ENCODE results near the gene ACOX3.

The ACOX3 gene

DNA sequence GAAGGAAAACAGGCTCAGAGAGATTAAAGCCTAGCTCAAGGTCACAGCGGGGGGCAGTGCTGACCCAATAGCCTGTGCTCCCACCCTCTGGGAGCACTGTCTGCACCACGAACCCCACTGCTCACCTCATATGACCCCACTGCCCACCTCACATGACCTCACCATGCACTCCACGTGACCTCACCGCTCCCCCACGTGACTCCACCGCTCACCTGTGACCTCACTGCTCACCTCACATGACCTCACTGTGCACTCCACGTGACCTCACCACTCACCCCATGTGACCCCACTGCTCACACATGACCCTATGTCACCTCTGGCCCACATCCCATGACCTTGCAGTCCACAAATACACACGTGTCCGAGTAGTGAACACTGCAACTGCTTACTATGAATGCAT, 55.4 kb downstream of the ACOX3 start:
- no peak for DNase-seq

DNA sequence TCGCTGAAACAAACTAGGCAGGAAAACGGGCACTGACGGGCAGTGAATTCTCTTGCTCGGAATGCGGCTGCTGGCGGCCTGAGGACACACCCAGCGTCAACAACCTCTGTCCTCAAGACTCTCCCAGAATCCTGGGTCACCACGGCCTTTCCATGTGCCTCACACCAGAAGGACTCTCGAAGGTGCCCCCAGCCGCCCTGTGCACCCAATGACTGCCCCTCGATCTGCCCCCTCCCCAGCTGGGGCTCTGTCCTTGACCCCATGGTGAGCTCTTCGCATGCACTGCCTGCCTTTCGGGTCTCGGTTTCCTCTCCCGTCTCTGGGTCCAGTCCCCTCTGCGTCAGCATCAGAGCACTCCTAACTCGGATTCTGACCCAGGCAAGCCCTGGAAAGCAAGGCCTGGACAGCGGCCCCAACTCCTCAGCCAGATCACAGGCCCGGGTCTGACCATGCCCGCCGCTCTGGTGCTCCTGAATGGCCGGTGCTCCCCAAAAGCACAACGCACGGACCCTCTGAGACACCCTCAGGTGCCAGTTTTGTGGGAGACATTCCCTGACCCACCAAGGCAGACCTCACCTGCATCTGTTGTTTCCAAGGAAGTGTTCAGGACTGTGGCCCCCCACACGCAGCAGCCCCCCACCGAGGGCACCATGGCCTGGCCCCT, 56.0 kb downstream of the ACOX3 start:
- no peak for DNase-seq

DNA sequence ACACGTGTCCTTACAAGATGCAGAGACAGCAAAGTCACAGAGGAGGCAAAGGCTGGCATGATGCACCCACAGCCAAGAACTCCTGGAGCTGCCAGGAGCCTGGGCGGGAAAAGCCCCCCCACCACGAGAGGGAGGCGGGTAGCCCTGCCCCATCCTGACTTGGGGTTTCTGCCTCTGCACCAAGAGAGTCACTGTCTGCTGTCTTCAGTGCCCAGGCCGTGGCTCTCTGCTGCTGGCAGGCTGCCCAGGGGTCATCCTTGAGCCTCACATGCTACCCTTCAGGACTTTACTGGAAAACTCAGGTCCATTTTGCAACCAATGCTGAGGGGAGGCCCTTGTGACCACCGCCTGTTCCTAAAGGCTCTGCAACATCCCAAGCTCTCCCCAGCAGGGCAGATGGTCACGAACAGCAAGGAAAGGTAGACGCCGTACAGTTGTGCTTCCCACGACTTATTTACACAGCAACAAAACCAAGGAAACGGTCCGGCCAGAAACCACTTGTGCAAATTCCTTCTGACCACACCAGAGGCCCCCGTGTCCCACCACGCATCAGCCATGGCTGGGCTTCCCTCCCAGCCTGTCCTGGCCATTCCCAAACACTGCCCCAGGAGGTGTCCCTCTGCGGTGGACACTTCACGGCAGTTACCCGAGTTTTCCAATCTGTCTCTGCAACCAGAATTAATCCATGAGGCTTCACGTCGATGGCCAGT, 56.9 kb downstream of the ACOX3 start:
- no peak for DNase-seq

DNA sequence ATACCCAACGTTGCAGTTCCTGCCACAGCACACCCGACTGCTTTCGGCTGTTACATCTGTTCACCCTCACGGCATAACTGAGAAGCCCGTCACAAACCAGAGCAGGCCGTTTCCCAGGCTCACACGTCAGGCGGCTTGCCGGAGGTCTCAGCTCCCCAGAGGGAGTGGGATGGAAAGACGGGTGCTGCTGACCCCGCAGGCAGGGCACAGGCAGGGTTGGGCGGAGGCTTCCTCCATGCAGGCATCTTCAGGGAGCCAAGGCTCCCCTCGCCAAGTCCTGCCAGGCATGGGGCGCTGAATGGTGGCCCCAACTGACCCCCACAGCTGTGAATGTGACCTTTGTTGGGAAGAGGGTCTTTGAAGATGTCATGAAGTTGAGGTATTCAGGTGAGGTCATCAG, 57.5 kb downstream of the ACOX3 start:
- DNase-seq, result no peak

DNA sequence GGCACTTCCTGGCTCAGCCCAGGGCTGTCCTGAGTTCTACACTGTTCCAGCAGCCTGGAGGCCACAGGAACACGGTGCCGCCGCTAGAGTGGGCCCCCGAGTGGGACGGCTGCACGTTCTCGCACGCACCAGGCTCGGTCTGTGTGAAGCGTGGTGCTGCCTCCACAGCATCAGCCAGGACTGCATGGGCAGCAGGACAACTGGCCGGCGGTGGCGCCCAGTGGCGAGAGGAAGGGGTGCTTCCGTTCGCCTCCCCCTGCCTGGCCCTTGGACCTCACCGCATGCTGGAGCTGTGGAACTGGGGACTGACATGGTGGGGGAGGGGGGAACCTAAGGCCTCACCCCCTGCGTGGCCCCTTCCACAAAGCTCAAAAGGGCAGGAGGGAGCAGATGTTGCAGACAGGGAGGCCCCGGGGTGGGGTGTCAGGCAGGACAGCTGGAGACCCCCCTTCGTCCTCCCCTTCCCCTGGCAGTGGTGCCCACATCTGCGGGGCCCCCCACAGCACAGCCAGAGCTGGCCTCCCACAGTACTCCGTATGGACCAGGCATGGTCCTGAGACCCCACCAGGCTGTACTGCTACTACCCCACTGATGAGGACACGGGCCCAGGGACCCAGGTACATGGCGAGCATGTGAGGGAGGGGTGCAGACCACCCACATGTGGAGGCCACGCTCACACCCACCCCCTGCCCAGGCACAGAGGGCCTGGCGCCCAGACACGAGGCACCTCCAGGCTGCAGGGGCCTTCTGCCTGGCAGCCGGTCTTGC, 58.5 kb downstream of the ACOX3 start:
- no peak for DNase-seq

DNA sequence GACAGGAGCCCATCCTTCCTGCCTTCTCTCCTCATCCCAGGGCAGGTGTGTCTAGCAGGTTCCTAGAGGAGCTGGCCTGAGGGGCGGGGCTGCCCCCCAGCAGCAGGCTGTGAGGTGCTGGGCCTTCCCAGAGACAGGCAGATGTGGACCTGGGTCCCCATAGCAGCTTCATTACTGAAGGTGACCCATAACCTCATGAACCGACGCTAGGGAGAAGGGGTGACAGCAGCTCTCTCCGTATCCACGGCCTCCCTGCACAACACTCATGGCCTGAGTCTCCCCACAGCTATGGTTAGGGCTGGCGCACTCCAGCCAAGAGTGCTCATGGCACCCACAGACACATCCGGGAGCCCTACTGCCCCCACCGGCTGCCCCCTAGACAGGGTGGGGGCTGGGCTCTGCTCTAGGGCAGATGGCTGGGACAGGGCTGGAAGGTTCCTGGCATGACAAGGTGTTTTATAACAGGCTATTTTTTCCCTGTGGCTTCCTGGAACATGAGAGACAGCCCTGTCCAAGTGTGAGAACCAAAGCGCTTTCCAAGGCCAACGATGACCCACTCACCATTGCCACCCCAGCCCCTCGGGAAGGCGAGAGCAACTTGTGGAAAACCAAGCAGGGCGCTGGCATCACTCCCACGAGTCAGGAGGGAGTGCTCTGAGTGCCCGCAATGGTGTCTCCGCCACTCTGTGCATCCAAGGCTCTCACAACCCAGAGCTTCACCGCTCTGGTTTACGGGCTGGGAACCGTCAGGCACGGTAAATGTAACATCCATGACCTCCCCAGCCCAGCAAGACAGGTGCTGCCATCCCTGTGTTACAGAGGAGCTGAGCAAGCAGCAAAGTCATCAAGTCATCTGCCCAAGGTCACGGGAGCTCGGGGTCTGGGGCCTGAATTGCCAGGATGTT, 59.8 kb downstream of the ACOX3 start:
- no peak for DNase-seq

DNA sequence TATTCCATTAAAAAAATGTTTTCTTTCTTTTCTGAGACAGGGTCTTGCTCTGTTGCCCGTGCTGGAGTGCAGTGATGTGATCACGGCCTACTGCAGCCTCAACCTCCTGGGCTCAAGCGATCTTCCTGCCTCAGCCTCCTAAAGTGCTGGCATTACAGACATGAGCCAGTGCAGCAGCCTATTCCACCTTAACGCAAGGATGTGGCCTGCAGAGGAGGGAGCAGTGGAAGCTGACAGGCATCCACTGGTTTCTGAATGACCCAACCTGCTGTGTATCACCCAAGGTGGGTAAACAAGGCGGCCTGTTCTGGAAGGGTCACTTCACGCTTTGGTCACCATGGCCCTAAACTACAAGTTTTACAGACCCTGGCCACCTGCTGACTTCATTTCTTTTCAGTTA, 60.8 kb downstream of the ACOX3 start:
- no peak for DNase-seq

DNA sequence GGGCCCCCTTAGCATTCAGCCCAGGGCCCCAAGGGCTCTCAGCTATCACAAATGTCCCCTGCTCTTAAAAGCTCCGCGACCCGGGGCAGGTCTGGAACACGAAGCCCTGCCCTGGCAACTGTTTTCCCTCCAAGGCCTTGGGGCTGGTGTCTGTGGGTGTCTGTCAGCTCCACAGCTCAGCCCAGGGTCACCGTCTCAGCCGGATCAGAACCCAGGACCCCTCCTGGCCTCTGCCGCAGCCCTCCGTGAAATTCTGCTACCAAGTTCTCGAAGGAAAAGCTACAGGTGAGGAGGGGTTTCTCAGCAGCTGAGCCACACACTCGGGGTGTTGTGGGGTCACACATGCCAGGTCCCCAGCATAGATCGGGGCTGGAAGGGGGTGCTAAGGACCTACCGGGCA, 61.2 kb downstream of the ACOX3 start:
- DNase-seq, result no peak

DNA sequence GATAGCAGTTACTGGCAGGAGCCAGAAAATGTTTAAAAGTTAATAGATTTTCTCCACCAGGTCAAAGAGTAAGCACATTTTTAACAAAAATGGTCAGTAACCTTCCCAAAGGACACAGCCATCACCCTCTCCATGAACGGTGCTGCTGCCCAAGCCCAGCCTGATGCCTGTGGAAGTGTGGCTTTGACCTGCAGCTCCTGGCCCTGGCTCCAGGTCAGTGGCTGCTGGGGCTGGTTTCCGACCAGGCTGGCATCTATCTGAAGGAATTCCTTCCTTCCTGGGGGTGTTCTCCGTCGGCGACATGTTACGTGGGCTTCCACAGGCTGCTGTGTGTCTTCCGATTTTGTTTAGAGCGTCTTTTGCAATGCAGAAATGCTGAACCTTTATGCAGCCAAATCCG, 61.7 kb downstream of the ACOX3 start:
- no peak for DNase-seq

DNA sequence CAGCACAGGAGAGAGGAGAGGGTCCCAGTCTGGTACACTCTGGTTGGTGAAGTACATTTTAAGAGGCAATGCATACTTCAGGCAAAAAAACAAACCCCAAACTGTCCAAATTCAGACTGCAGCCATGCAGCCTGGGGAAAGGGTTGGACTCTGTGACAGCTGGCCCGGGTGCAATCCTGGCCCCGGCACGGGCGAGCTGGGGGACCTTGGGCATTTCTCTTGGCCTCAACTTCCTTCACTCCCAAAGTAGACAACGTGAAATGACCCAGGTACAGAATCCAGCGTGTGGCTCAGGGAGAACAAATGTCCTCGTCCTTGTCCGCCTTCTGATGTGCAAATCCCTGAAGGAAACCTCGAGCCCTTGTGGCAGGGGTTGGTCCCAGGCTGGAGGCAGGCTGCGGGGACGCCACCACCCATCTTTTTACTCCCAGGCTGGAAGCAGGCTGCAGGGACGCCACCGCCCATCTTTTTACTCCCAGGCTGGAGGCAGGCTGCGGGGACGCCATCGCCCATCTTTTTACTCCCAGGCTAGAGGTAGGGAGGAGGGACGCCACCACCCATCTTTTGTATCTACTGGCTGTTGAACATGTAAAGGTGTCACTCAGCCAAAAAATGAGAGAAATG, 62.3 kb downstream of the ACOX3 start:
- no peak for DNase-seq

DNA sequence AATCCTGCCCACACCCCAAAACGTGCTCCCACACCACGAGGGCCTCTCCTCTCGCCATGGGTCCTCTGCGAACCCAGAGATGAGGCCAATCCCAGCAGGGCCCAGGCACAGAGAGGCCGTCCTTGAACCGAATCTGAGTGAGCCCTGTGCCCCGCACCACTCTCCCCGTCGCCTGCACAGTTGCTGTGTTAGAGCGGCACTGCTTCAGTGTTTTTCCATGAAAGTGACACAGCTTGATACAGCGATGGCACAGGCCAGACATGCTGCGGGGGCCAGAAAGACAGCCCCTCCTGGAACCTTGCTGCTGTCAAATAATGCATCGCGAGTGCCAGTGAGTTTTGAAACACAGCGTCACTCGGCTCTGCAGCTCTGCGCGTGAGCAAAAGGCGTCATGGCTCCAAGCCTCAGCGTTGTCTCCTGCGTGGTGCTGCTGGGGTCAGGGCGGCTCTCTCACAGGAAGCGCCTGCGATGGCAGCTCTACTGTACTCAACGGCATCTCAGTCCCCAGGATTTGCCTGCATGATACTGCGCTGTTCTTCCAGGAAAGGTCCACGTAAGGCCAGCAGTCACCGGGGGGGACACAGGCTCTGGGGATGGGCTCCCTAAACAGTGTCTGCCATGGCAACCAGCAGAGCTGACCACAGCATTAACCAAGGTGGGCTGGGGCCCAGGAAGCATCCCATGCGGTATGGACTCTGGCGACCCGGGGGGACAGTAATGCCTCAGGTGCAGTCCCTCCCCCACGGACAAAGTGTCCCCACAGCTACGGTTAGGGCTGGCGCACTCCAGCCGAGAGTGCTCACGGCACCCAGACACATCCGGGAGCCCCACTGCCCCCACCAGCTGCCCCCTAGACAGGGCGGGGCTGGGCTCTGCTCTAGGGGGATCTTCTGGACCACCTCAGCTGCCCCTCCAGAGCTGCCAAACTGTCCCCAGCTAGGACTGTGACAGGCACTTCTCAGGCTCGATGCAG, 63.1 kb downstream of the ACOX3 start:
- no peak for DNase-seq

DNA sequence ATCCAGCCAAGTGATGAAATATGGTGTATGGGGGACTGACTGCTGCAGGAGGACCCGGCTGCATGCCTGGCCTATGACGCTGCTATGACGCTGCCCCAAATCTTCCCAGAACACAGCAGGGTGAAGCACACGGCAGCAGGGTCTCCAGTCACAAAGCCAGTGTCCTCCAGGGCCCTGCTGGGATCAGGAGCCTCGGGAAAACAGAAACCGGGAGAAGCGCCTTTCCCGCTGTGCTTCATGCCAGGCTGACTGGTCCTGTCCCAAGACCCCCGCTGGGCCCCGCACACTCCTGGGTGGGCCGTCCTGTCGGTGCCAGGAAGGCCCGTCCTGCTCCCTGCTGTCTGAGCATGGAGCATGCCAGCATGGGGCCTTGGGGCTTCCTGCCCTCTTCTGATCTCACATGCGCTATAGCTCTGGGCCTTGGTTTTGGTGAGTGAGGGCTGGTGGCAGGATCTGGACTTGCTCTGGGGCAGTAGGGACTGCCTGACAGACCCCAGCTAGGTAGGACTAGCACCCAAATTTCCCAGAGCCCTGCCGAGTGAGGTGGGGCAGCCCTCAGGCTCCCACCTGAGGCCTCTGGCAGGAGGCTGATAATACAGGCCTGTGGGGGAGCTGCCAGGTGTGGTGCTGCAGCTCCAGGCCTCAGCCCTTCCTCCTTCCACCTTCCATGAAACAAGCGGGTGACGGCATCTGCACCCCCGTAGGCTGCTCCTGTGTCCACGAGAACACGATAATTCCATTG, 64.0 kb downstream of the ACOX3 start:
- DNase-seq, result no peak

DNA sequence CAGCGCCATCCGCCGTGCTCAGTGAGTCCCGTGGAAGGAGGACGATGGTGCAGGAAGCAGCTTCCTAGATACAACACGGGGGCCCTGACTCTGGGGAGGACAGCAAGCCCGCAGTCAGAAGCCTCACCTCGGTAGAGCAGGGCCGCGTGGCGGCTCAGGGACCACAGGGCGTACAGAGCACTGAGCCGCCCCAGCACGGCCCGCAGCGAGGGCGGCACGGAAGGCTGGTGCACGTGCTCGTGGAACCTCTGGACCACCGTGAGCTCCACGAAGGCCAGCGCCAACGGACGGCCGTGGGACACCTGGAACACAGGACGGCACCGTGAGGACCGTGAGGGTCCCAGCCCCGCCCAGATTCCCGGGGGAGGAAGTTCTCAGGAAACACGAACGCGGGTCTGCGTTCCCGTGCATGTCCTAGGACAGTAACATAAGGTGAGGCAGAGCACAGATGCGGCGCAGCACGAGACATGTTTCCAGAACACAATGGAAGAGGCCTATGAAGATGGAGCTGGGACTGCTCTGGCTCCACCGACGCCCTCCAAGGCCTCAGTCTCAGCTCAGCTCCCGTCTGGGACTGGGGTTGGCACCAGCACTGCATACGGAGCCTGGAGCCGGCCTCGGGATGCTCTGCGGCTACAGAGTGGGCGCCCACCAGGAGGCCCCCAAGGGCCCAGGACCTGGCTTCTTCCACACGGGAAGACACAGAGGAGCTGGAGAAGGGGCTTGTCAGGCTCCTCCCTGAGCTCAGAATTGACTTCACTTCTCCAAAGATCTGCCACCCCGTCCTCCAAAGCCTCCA, 65.5 kb downstream of the ACOX3 start:
- DNase-seq, result no peak

DNA sequence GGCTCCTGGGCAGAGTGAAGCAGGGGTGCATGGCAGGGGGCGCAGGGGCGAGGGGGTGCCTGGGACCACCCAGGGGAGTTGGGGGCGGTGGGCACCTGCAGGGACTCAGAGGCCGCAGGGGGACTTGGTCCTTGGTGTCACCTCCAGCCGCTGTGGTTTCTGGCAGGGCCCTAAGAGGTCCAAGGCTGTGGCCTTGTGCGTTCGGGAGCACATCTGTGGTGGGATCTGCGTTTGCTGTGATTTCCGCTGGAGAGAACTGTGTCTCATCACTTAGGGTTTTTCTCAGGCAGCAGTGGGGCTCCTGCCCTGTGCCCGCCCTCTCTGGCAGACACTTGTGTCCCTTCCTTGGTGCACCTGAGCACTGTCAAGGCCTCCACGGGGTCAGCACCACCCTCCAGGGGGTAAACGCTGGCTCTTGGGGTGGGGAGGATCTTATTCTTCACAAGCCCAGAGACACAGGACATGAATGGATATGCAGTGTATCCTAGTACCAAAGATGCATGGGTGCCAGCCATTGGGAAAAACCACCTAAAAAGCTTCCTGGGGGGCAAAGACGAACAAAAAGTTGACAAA, 66.5 kb downstream of the ACOX3 start:
- no peak for DNase-seq

DNA sequence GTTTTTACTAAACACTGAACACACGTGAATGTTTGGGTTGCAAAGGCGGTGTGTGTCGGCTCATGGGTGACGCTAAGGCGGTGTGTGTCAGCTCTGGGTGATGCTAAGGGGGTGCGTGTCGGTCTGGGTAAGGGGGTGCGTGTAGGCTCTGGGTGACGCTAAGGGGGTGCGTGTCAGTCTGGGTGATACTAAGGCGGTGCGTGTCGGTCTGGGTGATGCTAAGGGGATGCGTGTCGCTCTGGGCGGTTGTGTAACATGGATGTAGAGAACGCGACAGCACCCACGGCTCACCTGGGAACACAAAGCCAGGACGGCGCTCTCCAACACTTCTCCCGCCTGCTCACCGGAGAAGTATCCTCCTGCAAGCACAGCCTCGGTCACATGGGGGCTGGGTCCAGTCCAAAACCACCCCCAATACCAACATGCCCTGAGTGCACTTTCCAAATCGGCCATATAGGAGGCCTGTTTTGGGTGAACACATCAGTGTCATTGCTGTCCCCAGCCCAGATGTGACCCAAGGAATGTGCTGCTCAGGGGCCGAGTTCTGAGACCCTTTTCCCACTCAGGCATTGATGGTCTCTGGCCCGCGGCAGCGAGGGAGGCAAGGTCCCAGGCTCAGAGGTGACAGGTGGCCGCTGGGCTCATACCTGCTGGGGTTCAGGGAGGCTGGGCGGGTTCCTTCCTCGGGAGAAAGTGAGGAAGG, 67.1 kb downstream of the ACOX3 start:
- no peak for DNase-seq

DNA sequence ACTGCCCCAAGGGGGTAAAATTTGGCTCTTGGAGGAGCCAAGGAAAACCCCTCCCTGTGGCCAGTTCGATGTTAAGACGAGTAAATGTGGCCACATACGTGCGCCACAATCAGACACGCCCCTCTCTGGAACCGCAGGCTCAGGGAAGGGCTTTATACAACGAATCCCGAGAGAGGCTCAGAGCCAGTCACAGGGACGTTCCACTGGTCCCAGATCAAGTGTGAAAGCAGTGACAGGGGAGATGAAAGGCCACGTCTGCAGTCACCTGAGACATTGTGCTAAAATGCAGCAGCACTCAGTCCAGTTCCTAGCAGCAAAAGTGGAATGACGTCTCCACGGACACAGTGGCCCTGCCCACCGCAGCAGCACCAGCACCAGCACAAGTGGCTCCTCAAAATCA, 68.0 kb downstream of the ACOX3 start:
- DNase-seq, result no peak

DNA sequence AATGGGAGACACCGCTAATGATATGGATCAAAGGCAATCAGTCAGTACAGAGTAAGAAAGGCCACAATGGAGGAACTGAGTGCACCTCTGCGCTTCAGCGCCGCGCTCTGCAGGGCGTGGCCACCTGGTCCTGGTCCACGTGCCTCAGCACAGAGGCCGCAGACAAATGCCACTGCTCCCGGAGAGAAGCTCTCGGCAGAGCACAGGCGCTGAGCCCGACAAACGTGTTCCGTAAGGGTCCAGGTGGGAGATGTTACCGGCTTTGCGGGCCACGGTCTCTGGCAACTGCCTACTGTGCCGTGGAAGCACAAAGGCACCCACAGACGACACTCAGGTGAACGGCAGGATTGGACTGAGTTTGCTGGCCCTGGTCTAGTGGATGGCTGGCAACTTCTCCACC, 68.9 kb downstream of the ACOX3 start:
- no peak for DNase-seq

DNA sequence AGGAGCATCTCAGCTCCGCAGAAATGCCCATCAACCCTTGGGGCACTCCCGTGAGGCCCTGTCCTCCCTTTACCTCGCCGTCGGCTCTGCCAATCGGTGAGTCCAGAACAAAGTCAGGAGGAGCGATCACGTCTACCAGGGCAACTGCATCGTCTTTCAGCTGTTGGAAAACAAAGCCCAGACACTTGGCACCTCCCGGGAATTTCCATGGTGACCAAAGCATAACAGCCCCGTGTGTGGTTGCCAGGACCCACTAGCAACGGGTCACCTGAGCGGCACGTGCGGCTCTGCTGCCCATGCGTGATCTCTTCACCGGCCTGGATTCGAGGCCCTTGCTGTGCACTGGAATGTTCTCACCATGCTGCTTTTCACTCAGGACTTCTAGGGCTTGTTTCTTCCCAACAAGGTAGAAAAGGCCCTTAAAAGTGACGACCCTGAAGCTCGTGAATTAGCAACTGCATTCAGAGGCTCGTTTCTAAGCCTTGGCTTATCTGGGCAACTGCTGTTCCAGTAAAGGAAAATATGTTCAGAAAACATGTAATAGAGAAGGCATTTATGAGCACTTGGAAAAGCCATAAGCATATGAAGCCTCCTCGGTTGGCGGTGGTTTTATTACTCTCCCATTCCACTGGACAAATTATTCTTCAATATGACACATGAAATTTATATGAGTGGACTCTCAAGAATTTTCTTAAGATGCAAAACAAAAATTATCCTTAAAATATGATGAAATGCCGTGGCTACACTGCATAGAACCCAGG, 69.5 kb downstream of the ACOX3 start:
- DNase-seq, result no peak

Data from activated gamma-delta T cell treated with Interleukin-2 at 50 U/mL for 16 hours (primary cell).